ENCODE measurements around the gene SALL1.

The SALL1 gene

GRCh38 chr16:51121850-51122249, 29.2 kb downstream of the SALL1 start:
- H3K36me3 ChIP-seq (replicated peaks; ENCODE audit: low read depth, low read length), result no peaks in the 10 kb centered on the region
- no peaks in the 10 kb centered on the region for H3K9me3 ChIP-seq (ENCODE audit: insufficient read depth, low read length)
- H3K4me3 ChIP-seq (ENCODE audit: low read length), result no peak overlapping the region
- no peaks in the 10 kb centered on the region for H4K20me1 ChIP-seq (ENCODE audit: insufficient read depth, low read length)
- no peak overlapping the region for H3K4me2 ChIP-seq (ENCODE audit: low read length)
- TF ChIP-seq CTCF (IDR thresholded peaks at IDR 0.05; ENCODE audit: low read depth, low read length), result no peak
- TF ChIP-seq EZH2phosphoT487 (IDR thresholded peaks at IDR 0.05; ENCODE audit: low read depth), result no peak
- H3K79me2 ChIP-seq (ENCODE audit: low read length), result no peaks in the 10 kb centered on the region
- H3K27ac ChIP-seq (ENCODE audit: low read length), result no peak overlapping the region
- no peaks in the 10 kb centered on the region for H3K4me1 ChIP-seq (ENCODE audit: low read length)
- H3K9ac ChIP-seq (ENCODE audit: low read length), result no peak overlapping the region
- H2AFZ ChIP-seq (ENCODE audit: low read depth, low read length), result no peak overlapping the region
- peaks cover 15% of the 10 kb centered on the region for H3K27me3 ChIP-seq (ENCODE audit: low read depth, low read length)

- Histone ChIP-seq H3K4me2 (ENCODE audit: low read length) (no peak overlapping the region), H3K4me3 (ENCODE audit: low read length) (no peak overlapping the region), H4K20me1 (ENCODE audit: insufficient read depth, low read length) (no peaks in the 10 kb centered on the region), H3K36me3 (replicated peaks; ENCODE audit: low read depth, low read length) (no peaks in the 10 kb centered on the region), H3K27ac (ENCODE audit: low read length) (no peak overlapping the region), H3K4me1 (ENCODE audit: low read length) (no peaks in the 10 kb centered on the region), H2AFZ (ENCODE audit: low read depth, low read length) (no peak overlapping the region), H3K27me3 (ENCODE audit: low read depth, low read length) (peaks cover 18% of the 10 kb centered on the region), H3K79me2 (ENCODE audit: low read length) (no peaks in the 10 kb centered on the region), H3K9me3 (ENCODE audit: insufficient read depth, low read length) (no peaks in the 10 kb centered on the region), H3K9ac (ENCODE audit: low read length) (no peak overlapping the region)
- no peak for TF ChIP-seq CTCF (IDR thresholded peaks at IDR 0.05; ENCODE audit: low read depth, low read length)
- TF ChIP-seq EZH2phosphoT487 (IDR thresholded peaks at IDR 0.05; ENCODE audit: low read depth), result no peak
Observed at GRCh38 chr16:51120730-51121347, 30.2 kb downstream of the SALL1 start.

GRCh38 chr16:51119973-51120729, 30.9 kb downstream of the SALL1 start:
- H3K4me2 ChIP-seq (ENCODE audit: low read length), result no peak overlapping the region
- H3K4me1 ChIP-seq (ENCODE audit: low read length), result no peaks in the 10 kb centered on the region
- H3K27me3 ChIP-seq (ENCODE audit: low read depth, low read length), result peaks cover 19% of the 10 kb centered on the region
- no peak for TF ChIP-seq EZH2phosphoT487 (IDR thresholded peaks at IDR 0.05; ENCODE audit: low read depth)
- no peak for TF ChIP-seq CTCF (IDR thresholded peaks at IDR 0.05; ENCODE audit: low read depth, low read length)
- H3K4me3 ChIP-seq (ENCODE audit: low read length), result no peak overlapping the region
- no peak overlapping the region for H3K27ac ChIP-seq (ENCODE audit: low read length)
- H3K79me2 ChIP-seq (ENCODE audit: low read length), result no peaks in the 10 kb centered on the region
- no peaks in the 10 kb centered on the region for H3K36me3 ChIP-seq (replicated peaks; ENCODE audit: low read depth, low read length)
- H3K9me3 ChIP-seq (ENCODE audit: insufficient read depth, low read length), result no peaks in the 10 kb centered on the region
- H3K9ac ChIP-seq (ENCODE audit: low read length), result no peak overlapping the region
- no peaks in the 10 kb centered on the region for H4K20me1 ChIP-seq (ENCODE audit: insufficient read depth, low read length)
- H2AFZ ChIP-seq (ENCODE audit: low read depth, low read length), result no peak overlapping the region

- no peak overlapping the region for H3K4me3 ChIP-seq (ENCODE audit: low read length)
- no peak overlapping the region for H3K9ac ChIP-seq (ENCODE audit: low read length)
- no peaks in the 10 kb centered on the region for H3K36me3 ChIP-seq (replicated peaks; ENCODE audit: low read depth, low read length)
- no peak overlapping the region for H2AFZ ChIP-seq (ENCODE audit: low read depth, low read length)
- H4K20me1 ChIP-seq (ENCODE audit: insufficient read depth, low read length), result no peaks in the 10 kb centered on the region
- no peaks in the 10 kb centered on the region for H3K9me3 ChIP-seq (ENCODE audit: insufficient read depth, low read length)
- no peak overlapping the region for H3K4me2 ChIP-seq (ENCODE audit: low read length)
- no peaks in the 10 kb centered on the region for H3K79me2 ChIP-seq (ENCODE audit: low read length)
- H3K27me3 ChIP-seq (ENCODE audit: low read depth, low read length), result peaks cover 25% of the 10 kb centered on the region
- no peak for TF ChIP-seq CTCF (IDR thresholded peaks at IDR 0.05; ENCODE audit: low read depth, low read length)
- no peak for TF ChIP-seq EZH2phosphoT487 (IDR thresholded peaks at IDR 0.05; ENCODE audit: low read depth)
- H3K27ac ChIP-seq (ENCODE audit: low read length), result no peak overlapping the region
- H3K4me1 ChIP-seq (ENCODE audit: low read length), result no peaks in the 10 kb centered on the region
Observed at GRCh38 chr16:51119556-51119955, 31.5 kb downstream of the SALL1 start.

Measured in OCI-LY3 (cell line).